Measurements from ENCODE around the gene PLB1. TPM values are rescaled to one million over a fixed set of nuclear protein-coding genes. Genes with fewer than 3 reads are reported as not detected.

Gene PLB1
- total RNA-seq, 1 experiment from 2014 or later: 0.40 TPM

DNA sequence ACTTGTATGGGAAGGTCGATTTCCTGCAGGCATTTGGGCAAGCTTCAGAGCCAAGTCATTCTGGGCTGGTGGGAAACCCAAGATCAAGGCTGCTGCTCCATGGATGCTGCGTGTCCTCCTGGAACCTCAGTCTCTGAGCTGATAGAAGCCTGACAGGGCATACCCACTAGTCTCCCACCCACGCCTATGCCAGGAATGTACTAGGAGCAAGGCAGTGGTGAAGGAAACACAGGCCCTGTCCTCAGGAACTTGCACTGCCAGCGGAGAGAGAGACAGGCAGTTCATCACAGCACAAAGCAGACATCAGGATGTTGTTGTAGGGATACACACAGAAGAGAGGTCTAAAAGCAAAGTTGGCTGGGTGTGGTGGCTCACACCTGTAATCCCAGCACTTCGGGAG, 84.2 kb downstream of the PLB1 start:
- H3K4me3 ChIP-seq (ENCODE audit: low read length): no peak overlapping the region
- H3K9ac ChIP-seq (ENCODE audit: low read length): no peak overlapping the region
- BruUV-seq (replicated peaks): no TSS peak
- no peak overlapping the region for H3K27ac ChIP-seq (ENCODE audit: low read length)
- CTCF ChIA-PET: no interaction called here
- H3K9me3 ChIP-seq (ENCODE audit: low read length): no peaks in the 10 kb centered on the region
- POLR2A ChIA-PET (ENCODE audit: unreplicated experiment): no interaction called here
- no peaks in the 10 kb centered on the region for H3K79me2 ChIP-seq (ENCODE audit: low read length)
- no peak for ATAC-seq
- H3K27me3 ChIP-seq (ENCODE audit: low read length): no peaks in the 10 kb centered on the region
- no peaks in the 10 kb centered on the region for H4K20me1 ChIP-seq (ENCODE audit: low read length)
- H3K9me2 ChIP-seq (replicated peaks; ENCODE audit: low read length): no peaks in the 10 kb centered on the region
- peaks cover 5% of the 10 kb centered on the region for H3F3A ChIP-seq (ENCODE audit: low read length, unreplicated experiment)
- H3K4me1 ChIP-seq (ENCODE audit: insufficient read depth, low read length): peaks cover 36% of the 10 kb centered on the region
- no peak overlapping the region for H2AFZ ChIP-seq (ENCODE audit: low read length)
- H3K36me3 ChIP-seq (ENCODE audit: low read depth, low read length): no peaks in the 10 kb centered on the region
- no peak for DNase-seq
- TF ChIP-seq EZH2phosphoT487 (IDR thresholded peaks at IDR 0.05; ENCODE audit: borderline replicate concordance, low read length) (no peak), EZH2 (IDR thresholded peaks at IDR 0.05; ENCODE audit: low read length, unreplicated experiment) (no peak)
- TF ChIP-seq, protein P1, sequence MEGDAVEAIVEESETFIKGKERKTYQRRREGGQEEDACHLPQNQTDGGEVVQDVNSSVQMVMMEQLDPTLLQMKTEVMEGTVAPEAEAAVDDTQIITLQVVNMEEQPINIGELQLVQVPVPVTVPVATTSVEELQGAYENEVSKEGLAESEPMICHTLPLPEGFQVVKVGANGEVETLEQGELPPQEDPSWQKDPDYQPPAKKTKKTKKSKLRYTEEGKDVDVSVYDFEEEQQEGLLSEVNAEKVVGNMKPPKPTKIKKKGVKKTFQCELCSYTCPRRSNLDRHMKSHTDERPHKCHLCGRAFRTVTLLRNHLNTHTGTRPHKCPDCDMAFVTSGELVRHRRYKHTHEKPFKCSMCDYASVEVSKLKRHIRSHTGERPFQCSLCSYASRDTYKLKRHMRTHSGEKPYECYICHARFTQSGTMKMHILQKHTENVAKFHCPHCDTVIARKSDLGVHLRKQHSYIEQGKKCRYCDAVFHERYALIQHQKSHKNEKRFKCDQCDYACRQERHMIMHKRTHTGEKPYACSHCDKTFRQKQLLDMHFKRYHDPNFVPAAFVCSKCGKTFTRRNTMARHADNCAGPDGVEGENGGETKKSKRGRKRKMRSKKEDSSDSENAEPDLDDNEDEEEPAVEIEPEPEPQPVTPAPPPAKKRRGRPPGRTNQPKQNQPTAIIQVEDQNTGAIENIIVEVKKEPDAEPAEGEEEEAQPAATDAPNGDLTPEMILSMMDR (conservative IDR thresholded peaks at IDR 0.05; ENCODE audit: low read depth, low read length): no peak
- H3K4me2 ChIP-seq (ENCODE audit: low read length): no peak overlapping the region
- intact Hi-C loops (cut with micrococcal nuclease): no loop called here

DNA sequence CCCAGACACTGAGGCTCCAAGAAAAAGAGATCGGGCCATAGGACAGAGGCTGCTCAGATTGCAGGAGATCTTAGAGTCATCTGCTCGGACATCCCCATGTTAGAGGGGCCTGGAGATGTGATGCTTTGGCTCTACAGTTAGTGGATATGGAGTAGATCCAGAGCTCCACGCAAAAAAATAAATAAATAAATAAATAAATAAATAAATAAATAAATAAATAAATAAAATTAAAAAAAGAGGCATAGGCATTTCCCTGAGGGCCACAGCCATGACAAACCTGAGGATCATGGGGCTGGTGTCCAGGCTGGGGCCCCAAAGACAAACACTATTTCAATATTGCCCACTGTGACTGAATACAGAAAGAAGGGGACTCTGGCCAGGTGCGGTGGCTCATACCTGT, 85.5 kb downstream of the PLB1 start:
- Histone ChIP-seq H2AFZ (ENCODE audit: low read length) (no peak overlapping the region), H3K9ac (ENCODE audit: low read length) (no peak overlapping the region), H3K79me2 (ENCODE audit: low read length) (no peaks in the 10 kb centered on the region), H3K4me2 (ENCODE audit: low read length) (no peak overlapping the region), H3K27me3 (ENCODE audit: low read length) (no peaks in the 10 kb centered on the region), H4K20me1 (ENCODE audit: low read length) (no peaks in the 10 kb centered on the region), H3K4me3 (ENCODE audit: low read length) (no peak overlapping the region), H3K9me2 (replicated peaks; ENCODE audit: low read length) (no peaks in the 10 kb centered on the region), H3K4me1 (ENCODE audit: insufficient read depth, low read length) (peaks cover 46% of the 10 kb centered on the region), H3K36me3 (ENCODE audit: low read depth, low read length) (no peaks in the 10 kb centered on the region), H3K9me3 (ENCODE audit: low read length) (no peaks in the 10 kb centered on the region), H3F3A (ENCODE audit: low read length, unreplicated experiment) (peaks cover 5% of the 10 kb centered on the region), H3K27ac (ENCODE audit: low read length) (no peak overlapping the region)
- POLR2A ChIA-PET (ENCODE audit: unreplicated experiment): no interaction called here
- TF ChIP-seq, protein P1 (conservative IDR thresholded peaks at IDR 0.05; ENCODE audit: low read depth, low read length): no peak
- no peak for TF ChIP-seq EZH2 (IDR thresholded peaks at IDR 0.05; ENCODE audit: low read length, unreplicated experiment)
- TF ChIP-seq EZH2phosphoT487 (IDR thresholded peaks at IDR 0.05; ENCODE audit: borderline replicate concordance, low read length): no peak
- ATAC-seq: no peak
- CTCF ChIA-PET: no interaction called here
- no peak for DNase-seq
- BruUV-seq (replicated peaks): no TSS peak
- intact Hi-C loops (cut with micrococcal nuclease): no loop called here

DNA sequence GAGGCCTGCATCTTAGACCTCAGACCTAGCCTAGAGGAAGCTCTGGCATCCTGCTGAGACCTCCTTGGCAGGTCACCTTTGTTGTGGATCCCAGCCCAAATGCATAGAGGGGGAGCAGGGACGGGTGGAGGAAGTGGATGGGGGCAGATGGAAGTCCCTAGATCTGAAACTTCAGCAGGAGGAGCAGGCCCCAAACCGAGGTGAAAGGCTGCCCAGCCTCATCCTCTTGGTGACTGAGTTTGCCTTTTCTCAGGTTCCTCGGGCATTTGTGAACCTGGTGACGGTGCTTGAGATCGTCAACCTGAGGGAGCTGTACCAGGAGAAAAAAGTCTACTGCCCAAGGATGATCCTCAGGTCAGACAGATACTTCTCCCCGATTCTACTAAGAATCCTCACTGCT, 86.3 kb downstream of the PLB1 start:
- ChIA-PET CTCF (no interaction called here), POLR2A (ENCODE audit: unreplicated experiment) (no interaction called here)
- Histone ChIP-seq H3K9ac (ENCODE audit: low read length) (no peak overlapping the region), H4K20me1 (ENCODE audit: low read length) (no peaks in the 10 kb centered on the region), H3K36me3 (ENCODE audit: low read depth, low read length) (no peaks in the 10 kb centered on the region), H3F3A (ENCODE audit: low read length, unreplicated experiment) (peaks cover 5% of the 10 kb centered on the region), H3K27ac (ENCODE audit: low read length) (peak overlapping the region; percentile 96; the same call in 1 of the 2 replicates), H3K4me3 (ENCODE audit: low read length) (no peak overlapping the region), H3K9me3 (ENCODE audit: low read length) (no peaks in the 10 kb centered on the region), H3K27me3 (ENCODE audit: low read length) (no peaks in the 10 kb centered on the region), H2AFZ (ENCODE audit: low read length) (no peak overlapping the region), H3K4me2 (ENCODE audit: low read length) (no peak overlapping the region), H3K9me2 (replicated peaks; ENCODE audit: low read length) (no peaks in the 10 kb centered on the region), H3K79me2 (ENCODE audit: low read length) (no peaks in the 10 kb centered on the region), H3K4me1 (ENCODE audit: insufficient read depth, low read length) (peaks cover 39% of the 10 kb centered on the region)
- intact Hi-C loops (cut with micrococcal nuclease): no loop called here
- TF ChIP-seq EZH2 (IDR thresholded peaks at IDR 0.05; ENCODE audit: low read length, unreplicated experiment) (no peak), EZH2phosphoT487 (IDR thresholded peaks at IDR 0.05; ENCODE audit: borderline replicate concordance, low read length) (no peak)
- TF ChIP-seq, protein P1 (conservative IDR thresholded peaks at IDR 0.05; ENCODE audit: low read depth, low read length): no peak
- BruUV-seq (replicated peaks): no TSS peak
- DNase-seq (no peak), ATAC-seq (no peak)
